ENCODE data around the gene ASAP2.

ASAP2 gene

GRCh38 chr2:9329497-9329896 lies 122.9 kb downstream of the ASAP2 start:
- peaks cover 16% of the 10 kb centered on the region for H3K36me3 ChIP-seq

GRCh38 chr2:9330612-9331270 lies 124.1 kb downstream of the ASAP2 start:
- H3K27me3 ChIP-seq (ENCODE audit: insufficient read depth, low read depth, severe bottlenecking): no peaks in the 10 kb centered on the region
- no peak overlapping the region for H3K4me3 ChIP-seq (ENCODE audit: low read depth, low read length)
- no peak overlapping the region for H3K27ac ChIP-seq
- H3K9me3 ChIP-seq (ENCODE audit: severe bottlenecking): no peaks in the 10 kb centered on the region
- TF ChIP-seq CTCF (IDR thresholded peaks at IDR 0.05; ENCODE audit: low read depth, low read length): no peak
- H3K36me3 ChIP-seq: peaks cover 22% of the 10 kb centered on the region
- DNase-seq: no peak

More at GRCh38 chr2:9329497-9329896, 122.9 kb downstream of the ASAP2 start:
- no peak for TF ChIP-seq CTCF (IDR thresholded peaks at IDR 0.05; ENCODE audit: low read depth, low read length)
- no peak overlapping the region for H3K27ac ChIP-seq
- H3K9me3 ChIP-seq (ENCODE audit: severe bottlenecking): no peaks in the 10 kb centered on the region
- no peak overlapping the region for H3K4me3 ChIP-seq (ENCODE audit: low read depth, low read length)
- DNase-seq: no peak
- H3K27me3 ChIP-seq (ENCODE audit: insufficient read depth, low read depth, severe bottlenecking): no peaks in the 10 kb centered on the region

GRCh38 chr2:9331704-9332103 lies 125.1 kb downstream of the ASAP2 start:
- Histone ChIP-seq H3K36me3 (peaks cover 22% of the 10 kb centered on the region), H3K27ac (no peak overlapping the region), H3K9me3 (ENCODE audit: severe bottlenecking) (no peaks in the 10 kb centered on the region), H3K27me3 (ENCODE audit: insufficient read depth, low read depth, severe bottlenecking) (no peaks in the 10 kb centered on the region), H3K4me3 (ENCODE audit: low read depth, low read length) (no peak overlapping the region)
- no peak for TF ChIP-seq CTCF (IDR thresholded peaks at IDR 0.05; ENCODE audit: low read depth, low read length)
- DNase-seq: no peak

- H3K36me3 ChIP-seq: peaks cover 22% of the 10 kb centered on the region
- no peak for TF ChIP-seq CTCF (IDR thresholded peaks at IDR 0.05; ENCODE audit: low read depth, low read length)
- no peak for DNase-seq
- H3K27me3 ChIP-seq (ENCODE audit: insufficient read depth, low read depth, severe bottlenecking): no peaks in the 10 kb centered on the region
- no peak overlapping the region for H3K27ac ChIP-seq
- H3K4me3 ChIP-seq (ENCODE audit: low read depth, low read length): no peak overlapping the region
- no peaks in the 10 kb centered on the region for H3K9me3 ChIP-seq (ENCODE audit: severe bottlenecking)
Measured at GRCh38 chr2:9332136-9332852, 125.7 kb downstream of the ASAP2 start.

GRCh38 chr2:9332853-9333245 lies 126.2 kb downstream of the ASAP2 start:
- no peak for TF ChIP-seq CTCF (IDR thresholded peaks at IDR 0.05; ENCODE audit: low read depth, low read length)
- Histone ChIP-seq H3K9me3 (ENCODE audit: severe bottlenecking) (no peaks in the 10 kb centered on the region), H3K36me3 (peaks cover 18% of the 10 kb centered on the region), H3K27me3 (ENCODE audit: insufficient read depth, low read depth, severe bottlenecking) (no peaks in the 10 kb centered on the region), H3K27ac (no peak overlapping the region), H3K4me3 (ENCODE audit: low read depth, low read length) (no peak overlapping the region)
- no peak for DNase-seq
